Spleen (tissue), 13 donors: Measurements from ENCODE around the gene GPR149. TPM values are rescaled to one million over a fixed set of nuclear protein-coding genes. Genes with fewer than 3 reads are reported as not detected.

ENCODE experiments used
- DNase-seq: peaks from one replicate; pipeline ENCODE4 v3.0.0-alpha.2; 2020
- H3K27ac ChIP-seq, 8 donors: fragments of 200-600 bp; sonication (generic) in 7 of 8; 1 replicate in 4 of 8; 2 replicates in 4 of 8; pipeline versions ENCODE4 v1.5.0 to v1.8.0; 2016 to 2021; ENCODE audit warnings: inconsistent platforms in 4 of 8, mild to moderate bottlenecking in 4 of 8, moderate library complexity in 1 of 8
- H3K27me3 ChIP-seq, 7 donors: fragments of 200-600 bp; sonication (generic) in 6 of 7; replicated peaks in 1 of 7; 1 replicate in 4 of 7; 2 replicates in 3 of 7; pipeline versions ENCODE4 v1.5.0 to v1.8.0; 2016 to 2021; ENCODE audit warnings: inconsistent platforms in 3 of 7, mild to moderate bottlenecking in 1 of 7
- H3K36me3 ChIP-seq, 6 donors: fragments of 200-600 bp; sonication (generic) in 5 of 6; 1 replicate in 4 of 6; 2 replicates in 2 of 6; pipeline versions ENCODE4 v1.5.0 to v1.8.0; 2016 to 2021; ENCODE audit warnings: inconsistent platforms in 2 of 6
- H3K4me1 ChIP-seq, 6 donors: fragments of 200-600 bp; sonication (generic) in 5 of 6; 1 replicate in 3 of 6; 2 replicates in 3 of 6; pipeline versions ENCODE4 v1.5.0 to v1.8.0; 2016 to 2021; ENCODE audit warnings: inconsistent platforms in 3 of 6
- H3K4me3 ChIP-seq, 8 donors: fragments of 200-600 bp; sonication (generic) in 7 of 8; 1 replicate in 4 of 8; 2 replicates in 4 of 8; pipeline versions ENCODE4 v1.5.0 to v1.8.0; 2016 to 2021; ENCODE audit warnings: inconsistent platforms in 4 of 8, mild to moderate bottlenecking in 4 of 8, moderate library complexity in 2 of 8
- H3K9me3 ChIP-seq, 8 donors: fragments of 200-600 bp; sonication (generic) in 7 of 8; 1 replicate in 4 of 8; 2 replicates in 4 of 8; pipeline versions ENCODE4 v1.5.0 to v1.8.0; 2016 to 2021; ENCODE audit warnings: inconsistent platforms in 4 of 8
- POLR2A ChIP-seq, 3 donors: fragments of 450-650 bp; IDR thresholded peaks; one replicate each; pipeline ENCODE4 v1.5.1; 2017; ENCODE audit warnings: antibody characterized with exemption in 3 of 3, mild to moderate bottlenecking in 1 of 3
- POLR2AphosphoS5 ChIP-seq, 3 donors: sonication (generic); formaldehyde crosslinking; IDR thresholded peaks; one replicate each; pipeline ENCODE4 v1.5.1; 2017; ENCODE audit warnings: antibody characterized with exemption in 3 of 3
- WGBS, 5 donors: extraction: QIAGEN DNeasy Blood & Tissue Kit in 3 of 5; methylation state at CpG; one replicate each; pipeline versions ENCODE4 v1.1.5 to v1.1.7; 2013 to 2018; 5-methylcytosine and 5-hydroxymethylcytosine counted together
- intact Hi-C: fragments of 100-400 bp; cut with DNase I; formaldehyde crosslinking; loops from one replicate; pipeline ENCODE4 v1.15.0; 2023; ENCODE audit warnings: low total_unique reads
- long read RNA-seq, 2 donors: transcript quantifications; one replicate each; lab custom pipeline, GENCODE V29; 2026
- polyA plus RNA-seq, 3 donors: library from polyadenylated mRNA; stranded (reverse); fragments of 200-250 nt; gene quantifications; one replicate each; pipeline ENCODE4 v1.2.1, GENCODE V29; 2013
- total RNA-seq, 7 donors: library from RNA; depleted of rRNA in 3 of 7; stranded (reverse); fragments of >200 nt in 3 of 7; fragmentation: NEBNext Ultra II Directional in 4 of 7; extraction: Animal tissue kit (Norgen Biotek cat#: 25700) in 4 of 7; gene quantifications; one replicate each; pipeline versions ENCODE4 v1.1.0 to v1.2.1, GENCODE V29; 2016 to 2021
- TF ChIP-seq, protein P1 (sequence below), 11 experiments: fragments of 200-600 bp in 7 of 11; fragments of 450-650 bp in 4 of 11; sonication (generic) in 4 of 11; IDR thresholded peaks in 8 of 11; conservative IDR thresholded peaks in 3 of 11; 1 replicate in 7 of 11; 2 replicates in 4 of 11; pipeline versions ENCODE4 v1.4.0 to v1.8.0; 2016 to 2021; ENCODE audit warnings: antibody characterized with exemption in 11 of 11, inconsistent platforms in 4 of 11, mild to moderate bottlenecking in 1 of 11
- donor health status: healthy with polysubstance abuse.
- donor health status: DM: no; HTN: no; CAD: no; lungs with moderate emphysema.
- donor health status: DM: no; HTN: no; CAD: no.
- donor health status: Bipolar disorder and iron deficiency.
- donor health status: healthy.
- donor health status: DM: no; HTN: no; CAD: no.
- donor health status: DM: yes; HTN: yes; CAD: no.

GPR149 gene, protein sequence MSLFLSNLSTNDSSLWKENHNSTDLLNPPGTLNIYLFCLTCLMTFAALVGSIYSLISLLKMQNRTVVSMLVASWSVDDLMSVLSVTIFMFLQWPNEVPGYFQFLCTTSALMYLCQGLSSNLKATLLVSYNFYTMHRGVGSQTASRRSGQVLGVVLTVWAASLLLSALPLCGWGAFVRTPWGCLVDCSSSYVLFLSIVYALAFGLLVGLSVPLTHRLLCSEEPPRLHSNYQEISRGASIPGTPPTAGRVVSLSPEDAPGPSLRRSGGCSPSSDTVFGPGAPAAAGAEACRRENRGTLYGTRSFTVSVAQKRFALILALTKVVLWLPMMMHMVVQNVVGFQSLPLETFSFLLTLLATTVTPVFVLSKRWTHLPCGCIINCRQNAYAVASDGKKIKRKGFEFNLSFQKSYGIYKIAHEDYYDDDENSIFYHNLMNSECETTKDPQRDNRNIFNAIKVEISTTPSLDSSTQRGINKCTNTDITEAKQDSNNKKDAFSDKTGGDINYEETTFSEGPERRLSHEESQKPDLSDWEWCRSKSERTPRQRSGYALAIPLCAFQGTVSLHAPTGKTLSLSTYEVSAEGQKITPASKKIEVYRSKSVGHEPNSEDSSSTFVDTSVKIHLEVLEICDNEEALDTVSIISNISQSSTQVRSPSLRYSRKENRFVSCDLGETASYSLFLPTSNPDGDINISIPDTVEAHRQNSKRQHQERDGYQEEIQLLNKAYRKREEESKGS
- total RNA-seq (not detected), polyA plus RNA-seq (not detected)
- long read RNA-seq, donor 1: 0 reads
- long read RNA-seq, donor 2: 0 reads

DNA sequence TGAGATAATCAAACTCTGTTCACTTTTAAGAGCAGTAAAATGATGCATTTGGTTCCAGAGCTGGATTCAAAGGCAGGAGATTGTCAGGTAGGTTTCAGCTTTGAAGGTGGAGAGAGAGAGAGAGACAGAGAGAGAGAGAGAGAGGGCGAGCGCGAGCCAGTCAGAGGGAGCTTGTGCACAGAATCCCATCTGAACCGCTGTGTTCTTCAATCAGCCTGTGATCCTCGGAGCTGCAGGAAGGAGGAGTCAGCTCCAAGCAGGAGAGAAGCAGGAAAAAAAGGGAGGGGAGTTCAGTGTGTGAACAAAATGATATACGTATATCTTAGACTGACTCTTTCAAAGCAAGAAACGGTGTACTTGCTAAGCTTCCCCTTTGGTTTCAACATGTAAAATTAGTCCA lies at the start of gene GPR149:
Gene GPR149 (minus strand): TSS at position 177 of the 400 bp plus-strand sequence. CDS start 575 bp downstream, outside the sequence.
- Histone ChIP-seq H3K27ac (no peak within 1 kb of the TSS), H3K9me3 (no peaks in the 10 kb centered on the region), H3K4me1 (peaks cover 0 to 3% (median 0%) of the 10 kb centered on the region in 6 donors), H3K4me3 (peak within 1 kb of the TSS in 1 of 8 donors; percentile 17), H3K36me3 (no peaks in the 10 kb centered on the region), H3K27me3 (peaks cover 0 to 33% (median 26%) of the 10 kb centered on the region in 7 donors)
- WGBS, 5 donors: 26 to 38% (median 27%) methylated on average over 7 of the region's 7 CpGs
- DNase-seq: no peak
- intact Hi-C loops: no loop called here
- TF ChIP-seq POLR2AphosphoS5 (IDR thresholded peaks at IDR 0.05): no peak
- no peak for TF ChIP-seq POLR2A (IDR thresholded peaks at IDR 0.05)
- TF ChIP-seq, protein P1, sequence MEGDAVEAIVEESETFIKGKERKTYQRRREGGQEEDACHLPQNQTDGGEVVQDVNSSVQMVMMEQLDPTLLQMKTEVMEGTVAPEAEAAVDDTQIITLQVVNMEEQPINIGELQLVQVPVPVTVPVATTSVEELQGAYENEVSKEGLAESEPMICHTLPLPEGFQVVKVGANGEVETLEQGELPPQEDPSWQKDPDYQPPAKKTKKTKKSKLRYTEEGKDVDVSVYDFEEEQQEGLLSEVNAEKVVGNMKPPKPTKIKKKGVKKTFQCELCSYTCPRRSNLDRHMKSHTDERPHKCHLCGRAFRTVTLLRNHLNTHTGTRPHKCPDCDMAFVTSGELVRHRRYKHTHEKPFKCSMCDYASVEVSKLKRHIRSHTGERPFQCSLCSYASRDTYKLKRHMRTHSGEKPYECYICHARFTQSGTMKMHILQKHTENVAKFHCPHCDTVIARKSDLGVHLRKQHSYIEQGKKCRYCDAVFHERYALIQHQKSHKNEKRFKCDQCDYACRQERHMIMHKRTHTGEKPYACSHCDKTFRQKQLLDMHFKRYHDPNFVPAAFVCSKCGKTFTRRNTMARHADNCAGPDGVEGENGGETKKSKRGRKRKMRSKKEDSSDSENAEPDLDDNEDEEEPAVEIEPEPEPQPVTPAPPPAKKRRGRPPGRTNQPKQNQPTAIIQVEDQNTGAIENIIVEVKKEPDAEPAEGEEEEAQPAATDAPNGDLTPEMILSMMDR (IDR thresholded peaks at IDR 0.05 in 8 of 11, conservative IDR thresholded peaks at IDR 0.05 in 3 of 11): no peak

DNA sequence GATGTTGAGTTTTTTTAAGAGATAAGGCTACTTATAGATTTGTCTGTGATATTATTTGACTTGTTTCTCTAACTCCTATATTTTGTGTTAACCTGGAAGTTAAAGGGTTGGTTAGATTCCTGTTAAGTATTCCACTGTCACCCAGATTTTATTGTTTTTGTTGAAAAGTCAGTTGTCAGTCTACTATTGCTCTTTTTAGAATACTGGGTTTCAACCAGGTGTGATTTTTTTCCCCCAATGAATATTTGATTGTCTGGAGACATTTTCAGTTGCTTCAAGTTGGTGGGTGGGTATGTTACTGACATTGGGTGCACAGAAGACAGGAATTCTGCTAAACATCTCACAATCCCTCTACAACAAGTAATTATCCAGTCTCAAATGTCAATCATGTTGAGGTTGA lies 43.8 kb upstream of the GPR149 start:
- peaks cover 0 to 17% (median 11%) of the 10 kb centered on the region in 8 donors for H3K9me3 ChIP-seq
- intact Hi-C loops: no loop called here
- H3K27me3 ChIP-seq: no peaks in the 10 kb centered on the region
- H3K27ac ChIP-seq: no peak overlapping the region
- no peaks in the 10 kb centered on the region for H3K36me3 ChIP-seq
- no peak overlapping the region for H3K4me3 ChIP-seq
- no peak for DNase-seq
- TF ChIP-seq POLR2A (IDR thresholded peaks at IDR 0.05) (no peak), POLR2AphosphoS5 (IDR thresholded peaks at IDR 0.05) (no peak)
- TF ChIP-seq, protein P1 (IDR thresholded peaks at IDR 0.05 in 8 of 11, conservative IDR thresholded peaks at IDR 0.05 in 3 of 11): no peak
- no peaks in the 10 kb centered on the region for H3K4me1 ChIP-seq

DNA sequence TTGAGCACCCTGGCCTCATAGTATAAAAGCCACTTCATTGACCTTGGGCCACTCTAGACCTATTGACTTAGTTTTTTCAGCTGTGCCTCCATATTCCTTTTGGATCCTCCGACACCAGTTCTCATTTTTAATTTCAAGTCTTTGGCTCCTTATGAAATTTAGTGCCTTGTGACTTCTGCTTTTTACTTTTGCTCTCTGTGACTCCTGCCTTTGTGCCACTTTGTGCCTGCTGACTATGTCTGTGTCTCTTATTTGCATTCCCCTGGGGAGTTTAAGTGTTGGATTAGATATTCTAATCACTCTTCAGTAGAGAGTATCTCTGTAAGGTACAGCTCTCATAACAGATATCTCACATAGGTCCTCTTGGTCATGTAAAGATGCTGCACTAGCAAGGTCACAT lies 39.6 kb upstream of the GPR149 start:
- H3K4me3 ChIP-seq: no peak overlapping the region
- peaks cover 0 to 17% (median 10%) of the 10 kb centered on the region in 8 donors for H3K9me3 ChIP-seq
- H3K27me3 ChIP-seq: no peaks in the 10 kb centered on the region
- H3K4me1 ChIP-seq: no peaks in the 10 kb centered on the region
- intact Hi-C loops: no loop called here
- whole genome bisulfite sequencing, 5 donors: 69 to 90% (median 80%) methylated on average over 1 of the region's 1 CpG
- no peak overlapping the region for H3K27ac ChIP-seq
- H3K36me3 ChIP-seq: no peaks in the 10 kb centered on the region
- TF ChIP-seq POLR2AphosphoS5 (IDR thresholded peaks at IDR 0.05) (no peak), POLR2A (IDR thresholded peaks at IDR 0.05) (no peak)
- TF ChIP-seq, protein P1 (IDR thresholded peaks at IDR 0.05 in 8 of 11, conservative IDR thresholded peaks at IDR 0.05 in 3 of 11): no peak
- DNase-seq: no peak
